Activated B cell treated with CpG ODN at 0.5 μM for 24 hours (primary cell): ENCODE results near the gene ITGAV. TPM values are rescaled to one million over a fixed set of nuclear protein-coding genes. Genes with fewer than 3 reads are reported as not detected.

Experiments used
- ATAC-seq: fragments of 200-7000 bp; cut with Tn5 transposase; one replicate; pipeline ENCODE4 v1.10.0; 2021; ENCODE audit warnings: low read depth, mild to moderate bottlenecking, moderate library complexity
- CTCF ChIA-PET: fragments of 350-600 bp; sonication (Branson Sonifier 250); formaldehyde crosslinking; loops from one replicate; lab custom pipeline; 2021; ENCODE audit warnings: antibody characterized with exemption; lab: Charles Lee
- POLR2A ChIA-PET: fragments of 350-600 bp; sonication (Branson Sonifier 250); formaldehyde crosslinking; loops from one replicate; lab custom pipeline; 2021; ENCODE audit warnings: antibody characterized with exemption; lab: Charles Lee
- DNase-seq: peaks from one replicate; pipeline ENCODE4 v3.0.0; 2022
- H3K27ac Mint-ChIP-seq: one replicate; pipeline ENCODE4 v1.8.0; 2020; ENCODE audit warnings: mixed read lengths
- H3K27me3 Mint-ChIP-seq: one replicate; pipeline ENCODE4 v1.8.0; 2021; ENCODE audit warnings: mixed read lengths
- H3K36me3 Mint-ChIP-seq: one replicate; pipeline ENCODE4 v1.8.0; 2021; ENCODE audit warnings: low read depth, mixed read lengths
- H3K4me1 Mint-ChIP-seq: one replicate; pipeline ENCODE4 v1.8.0; 2021; ENCODE audit warnings: mixed read lengths
- H3K4me3 Mint-ChIP-seq: one replicate; pipeline ENCODE4 v1.8.0; 2020; ENCODE audit warnings: mild to moderate bottlenecking, mixed read lengths
- H3K9me3 Mint-ChIP-seq: one replicate; pipeline ENCODE4 v1.8.0; 2020; ENCODE audit warnings: mixed read lengths
- intact Hi-C: fragments of 100-400 bp; cut with micrococcal nuclease; formaldehyde crosslinking; loops from one replicate; pipeline ENCODE4 v1.15.1; 2024
- total RNA-seq: library from RNA; stranded (reverse); gene quantifications from 2 replicates; pipeline ENCODE4 v1.2.3, GENCODE V29; 2022
- TF ChIP-seq, protein P1 (sequence below): fragments of 200-600 bp; IDR thresholded peaks from one replicate; pipeline ENCODE4 v1.8.0; 2022; ENCODE audit warnings: antibody characterized with exemption, mild to moderate bottlenecking

The ITGAV gene
- total RNA-seq, 1 donor from 2014 or later: 4.1 TPM

DNA sequence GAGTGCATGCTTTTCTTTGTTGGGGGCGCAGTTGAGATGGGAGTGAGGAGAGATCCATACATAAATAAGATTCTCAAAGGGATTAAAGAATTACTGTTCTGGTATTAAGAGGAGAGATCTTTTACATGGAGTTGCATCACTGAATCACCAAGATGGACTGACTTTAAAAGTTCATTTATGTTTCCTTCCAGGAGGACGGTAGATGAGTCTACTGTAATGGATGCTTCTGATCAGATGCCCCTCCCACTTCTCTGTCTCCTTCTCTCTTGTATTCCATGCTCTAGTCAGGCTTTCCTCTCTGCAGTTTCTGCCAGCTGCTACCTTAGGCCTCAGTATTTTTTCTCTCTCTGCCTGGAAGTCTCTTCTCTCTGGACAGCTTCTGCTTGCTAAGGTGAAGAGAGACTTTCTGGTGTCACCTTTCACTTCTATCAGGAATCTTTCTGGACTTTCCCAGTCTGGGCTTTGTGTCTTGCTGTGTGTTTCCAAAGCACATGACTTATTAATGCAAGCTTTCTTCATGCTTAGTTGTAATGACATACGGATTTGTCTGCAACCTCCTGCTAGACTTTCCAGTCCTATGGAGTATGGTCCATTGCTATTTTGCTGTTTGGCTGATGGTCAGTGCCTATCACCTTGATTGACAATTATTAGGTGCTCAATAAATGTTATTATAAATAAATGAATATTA is 127.6 kb downstream of the ITGAV start:
- Mint-ChIP-seq H3K4me3 (no peak overlapping the region), H3K27me3 (no peaks in the 10 kb centered on the region), H3K36me3 (no peaks in the 10 kb centered on the region), H3K27ac (no peak overlapping the region), H3K9me3 (no peaks in the 10 kb centered on the region), H3K4me1 (no peaks in the 10 kb centered on the region)
- TF ChIP-seq, protein P1, sequence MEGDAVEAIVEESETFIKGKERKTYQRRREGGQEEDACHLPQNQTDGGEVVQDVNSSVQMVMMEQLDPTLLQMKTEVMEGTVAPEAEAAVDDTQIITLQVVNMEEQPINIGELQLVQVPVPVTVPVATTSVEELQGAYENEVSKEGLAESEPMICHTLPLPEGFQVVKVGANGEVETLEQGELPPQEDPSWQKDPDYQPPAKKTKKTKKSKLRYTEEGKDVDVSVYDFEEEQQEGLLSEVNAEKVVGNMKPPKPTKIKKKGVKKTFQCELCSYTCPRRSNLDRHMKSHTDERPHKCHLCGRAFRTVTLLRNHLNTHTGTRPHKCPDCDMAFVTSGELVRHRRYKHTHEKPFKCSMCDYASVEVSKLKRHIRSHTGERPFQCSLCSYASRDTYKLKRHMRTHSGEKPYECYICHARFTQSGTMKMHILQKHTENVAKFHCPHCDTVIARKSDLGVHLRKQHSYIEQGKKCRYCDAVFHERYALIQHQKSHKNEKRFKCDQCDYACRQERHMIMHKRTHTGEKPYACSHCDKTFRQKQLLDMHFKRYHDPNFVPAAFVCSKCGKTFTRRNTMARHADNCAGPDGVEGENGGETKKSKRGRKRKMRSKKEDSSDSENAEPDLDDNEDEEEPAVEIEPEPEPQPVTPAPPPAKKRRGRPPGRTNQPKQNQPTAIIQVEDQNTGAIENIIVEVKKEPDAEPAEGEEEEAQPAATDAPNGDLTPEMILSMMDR: no peak
- ChIA-PET CTCF (no interaction called here), POLR2A (no interaction called here)
- intact Hi-C loops: no loop called here
- no peak for ATAC-seq
- DNase-seq: no peak

DNA sequence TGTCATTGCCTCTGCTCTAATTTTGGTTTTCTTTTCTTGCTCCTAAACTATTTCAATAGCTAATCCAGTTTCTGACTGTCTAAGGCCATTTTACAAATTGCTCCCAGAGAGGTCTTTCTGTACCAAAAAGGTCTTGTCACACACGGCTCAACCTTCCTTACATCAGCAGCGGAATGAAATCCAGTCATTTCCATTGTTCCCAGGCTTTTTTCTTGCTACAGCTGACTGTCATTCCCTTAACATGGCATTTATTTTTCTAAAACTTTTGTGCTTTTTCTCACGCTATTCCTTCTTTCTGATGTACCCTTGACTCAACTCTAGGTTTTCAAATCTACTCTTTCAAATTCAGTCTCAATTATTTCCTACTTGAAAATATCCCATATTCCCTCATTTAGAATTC is 128.3 kb downstream of the ITGAV start:
- ChIA-PET POLR2A (no interaction called here), CTCF (no interaction called here)
- Mint-ChIP-seq H3K36me3 (no peaks in the 10 kb centered on the region), H3K27me3 (no peaks in the 10 kb centered on the region), H3K27ac (no peak overlapping the region), H3K4me3 (no peak overlapping the region), H3K9me3 (no peaks in the 10 kb centered on the region), H3K4me1 (no peaks in the 10 kb centered on the region)
- TF ChIP-seq, protein P1: no peak
- intact Hi-C loops: no loop called here
- no peak for DNase-seq
- ATAC-seq: no peak

DNA sequence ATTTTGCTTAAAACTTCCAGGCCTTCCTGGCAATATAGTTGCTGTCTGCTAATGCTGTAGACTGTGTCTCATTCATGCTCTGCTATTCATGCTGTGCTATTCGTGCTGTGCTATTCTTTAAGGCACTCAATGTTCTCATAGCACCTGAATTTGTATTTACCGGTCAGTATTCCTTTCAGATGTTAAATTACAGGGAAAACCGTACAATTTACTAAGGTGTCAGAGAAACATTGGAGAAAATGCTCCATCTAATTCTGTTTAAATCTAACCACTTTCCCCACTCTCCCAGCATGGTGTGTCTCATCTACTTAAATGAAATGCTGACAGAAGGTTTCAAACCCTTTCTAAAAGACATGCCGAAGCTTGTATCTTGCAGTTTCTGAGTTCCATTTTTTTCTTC is 129.0 kb downstream of the ITGAV start:
- Mint-ChIP-seq H3K4me3 (no peak overlapping the region), H3K4me1 (no peaks in the 10 kb centered on the region), H3K27ac (no peak overlapping the region), H3K36me3 (no peaks in the 10 kb centered on the region), H3K27me3 (no peaks in the 10 kb centered on the region), H3K9me3 (no peaks in the 10 kb centered on the region)
- ATAC-seq: no peak
- intact Hi-C loops: no loop called here
- ChIA-PET POLR2A (no interaction called here), CTCF (no interaction called here)
- TF ChIP-seq, protein P1: no peak
- DNase-seq: no peak

DNA sequence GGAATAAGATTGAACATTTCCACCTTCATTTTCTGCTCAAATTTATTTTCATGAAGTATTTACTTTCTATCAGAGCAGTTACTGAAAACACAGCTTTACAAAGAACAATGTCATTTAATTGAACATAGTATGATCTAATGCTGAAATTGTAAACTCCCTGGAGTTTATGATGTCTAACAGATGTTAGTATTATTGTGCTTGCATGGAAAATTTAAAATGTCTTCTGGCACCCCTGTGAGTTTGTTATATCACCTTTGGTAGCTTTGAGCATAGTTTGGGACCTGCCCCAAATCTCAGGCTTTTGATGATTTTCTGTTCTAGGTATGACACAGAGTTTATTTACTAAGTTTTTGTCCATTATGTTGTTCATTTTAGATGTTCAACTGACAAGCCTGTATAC is 132.1 kb downstream of the ITGAV start:
- Mint-ChIP-seq H3K9me3 (no peaks in the 10 kb centered on the region), H3K27me3 (no peaks in the 10 kb centered on the region), H3K4me1 (no peaks in the 10 kb centered on the region), H3K27ac (no peak overlapping the region), H3K4me3 (no peak overlapping the region), H3K36me3 (no peaks in the 10 kb centered on the region)
- DNase-seq (no peak), ATAC-seq (no peak)
- ChIA-PET CTCF (no interaction called here), POLR2A (no interaction called here)
- TF ChIP-seq, protein P1: no peak
- intact Hi-C loops: no loop called here

DNA sequence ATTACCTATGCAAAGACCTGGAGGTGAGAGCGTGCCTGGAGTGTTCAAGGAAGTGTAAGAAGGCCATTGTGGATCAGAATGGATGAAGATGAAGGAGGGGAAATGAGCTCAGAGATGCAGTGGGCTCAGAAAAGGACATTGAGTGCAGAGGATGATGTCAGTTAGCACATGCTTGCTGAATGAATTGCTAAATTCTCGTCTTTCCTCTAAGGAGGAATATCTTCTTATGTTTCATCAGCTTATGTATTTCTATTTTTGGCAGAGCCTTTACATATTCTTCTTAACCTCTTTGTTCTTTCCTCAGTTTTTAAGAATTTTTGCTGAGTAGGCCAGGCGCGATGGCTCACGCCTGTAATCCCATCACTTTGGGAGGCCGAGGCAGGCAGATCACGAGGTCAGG is 134.9 kb downstream of the ITGAV start:
- ChIA-PET CTCF (no interaction called here), POLR2A (no interaction called here)
- H3K36me3 Mint-ChIP-seq: no peaks in the 10 kb centered on the region
- DNase-seq (no peak), ATAC-seq (no peak)
- H3K9me3 Mint-ChIP-seq: no peaks in the 10 kb centered on the region
- H3K4me1 Mint-ChIP-seq: no peaks in the 10 kb centered on the region
- H3K27me3 Mint-ChIP-seq: no peaks in the 10 kb centered on the region
- TF ChIP-seq, protein P1: no peak
- intact Hi-C loops: no loop called here
- H3K4me3 Mint-ChIP-seq: no peak overlapping the region
- no peak overlapping the region for H3K27ac Mint-ChIP-seq
